ENCODE measurements around the gene PEX11G.

The PEX11G gene

DNA sequence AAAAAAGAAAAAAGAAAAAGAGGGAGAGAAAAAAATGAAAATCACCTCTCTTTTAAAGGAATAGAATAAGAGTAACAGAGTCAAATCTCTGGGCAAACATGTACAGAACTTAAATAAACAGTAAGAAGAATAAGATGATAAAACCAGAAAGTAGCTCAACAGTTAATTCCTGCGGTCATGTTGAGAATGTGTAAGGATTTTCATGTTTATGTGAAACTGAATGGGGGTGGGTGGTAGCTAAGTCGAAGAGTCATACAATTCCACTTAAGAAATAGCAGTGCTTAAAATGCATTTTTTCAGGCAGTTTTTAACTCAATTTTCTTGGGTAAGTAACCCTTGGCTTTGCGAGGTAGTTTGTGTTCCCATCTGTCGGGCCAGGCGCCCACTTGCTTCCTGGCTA is 60.9 kb downstream of the PEX11G start:
- DNase-seq, result no peak

DNA sequence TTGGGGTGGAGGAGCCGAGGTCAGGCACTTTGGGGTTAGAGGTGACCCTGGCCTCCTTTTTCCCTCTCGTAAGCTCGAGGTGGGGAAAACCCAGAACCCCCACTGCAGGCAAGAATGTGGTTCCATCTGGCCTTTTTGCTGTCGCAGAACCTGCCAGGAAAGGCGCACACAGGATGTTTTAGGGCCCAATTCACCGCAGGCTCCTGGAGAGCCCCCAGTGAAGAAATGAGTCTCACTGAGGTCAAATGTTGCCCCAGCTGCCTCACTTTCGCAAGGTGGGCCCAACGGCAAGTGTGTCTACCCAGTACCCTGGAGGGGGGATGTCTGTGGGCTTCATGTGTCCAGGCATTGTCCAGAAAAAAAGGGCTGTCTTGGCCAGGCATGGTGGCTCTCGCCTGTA is 61.8 kb downstream of the PEX11G start:
- no peak for DNase-seq

Measured in fibroblast of skin of right quadriceps (primary cell).